ENCODE measurements around the gene TP53INP2.

The TP53INP2 gene

DNA sequence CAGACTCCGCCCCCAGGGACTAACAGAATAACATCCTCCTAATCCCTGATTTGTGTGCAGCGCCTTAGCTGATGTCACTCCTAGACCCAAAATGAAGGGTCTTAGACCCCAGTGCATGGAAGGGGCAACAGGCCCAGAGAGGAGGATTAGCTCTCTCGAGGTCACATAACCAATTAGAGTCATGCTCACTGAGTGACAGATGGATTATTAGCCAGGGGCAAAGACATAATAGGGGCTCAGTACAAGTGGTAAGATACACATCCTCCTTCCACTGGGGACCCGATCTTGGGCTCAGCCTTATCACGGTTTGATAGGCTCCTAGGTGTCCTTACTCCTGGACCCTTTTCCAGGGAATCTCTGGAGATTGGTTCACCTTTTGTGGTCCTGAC is 858 bp downstream of the TP53INP2 start:
- Histone ChIP-seq H3K9me2 (replicated peaks; ENCODE audit: control insufficient read depth, low read length) (no peaks in the 10 kb centered on the region), H3K4me2 (ENCODE audit: low read length) (peak overlapping the region; percentile 97), H3K4me3 (ENCODE audit: low read length) (peak overlapping the region; percentile 85), H3K9me3 (ENCODE audit: control insufficient read depth, insufficient read depth, low read length) (no peaks in the 10 kb centered on the region), H3F3A (ENCODE audit: control insufficient read depth, insufficient read depth) (peaks cover 14% of the 10 kb centered on the region), H3K79me2 (ENCODE audit: control insufficient read depth, low read length) (no peaks in the 10 kb centered on the region), H3K4me1 (ENCODE audit: control insufficient read depth, low read length) (peaks cover 28% of the 10 kb centered on the region), H3K27ac (ENCODE audit: low read depth, low read length) (peak overlapping the region; percentile 7; the same call in 1 of the 2 replicates), H3K27me3 (ENCODE audit: control insufficient read depth, low read length) (peaks cover 10% of the 10 kb centered on the region), H3K36me3 (ENCODE audit: control insufficient read depth, low read length) (no peaks in the 10 kb centered on the region), H4K20me1 (ENCODE audit: control insufficient read depth, insufficient read depth, low read depth, low read length) (no peaks in the 10 kb centered on the region)
- TF ChIP-seq CTCF (IDR thresholded peaks at IDR 0.05; ENCODE audit: low read depth, low read length, poor library complexity, severe bottlenecking) (no peak), EZH2phosphoT487 (IDR thresholded peaks at IDR 0.05; ENCODE audit: borderline replicate concordance, low read length) (no peak)

DNA sequence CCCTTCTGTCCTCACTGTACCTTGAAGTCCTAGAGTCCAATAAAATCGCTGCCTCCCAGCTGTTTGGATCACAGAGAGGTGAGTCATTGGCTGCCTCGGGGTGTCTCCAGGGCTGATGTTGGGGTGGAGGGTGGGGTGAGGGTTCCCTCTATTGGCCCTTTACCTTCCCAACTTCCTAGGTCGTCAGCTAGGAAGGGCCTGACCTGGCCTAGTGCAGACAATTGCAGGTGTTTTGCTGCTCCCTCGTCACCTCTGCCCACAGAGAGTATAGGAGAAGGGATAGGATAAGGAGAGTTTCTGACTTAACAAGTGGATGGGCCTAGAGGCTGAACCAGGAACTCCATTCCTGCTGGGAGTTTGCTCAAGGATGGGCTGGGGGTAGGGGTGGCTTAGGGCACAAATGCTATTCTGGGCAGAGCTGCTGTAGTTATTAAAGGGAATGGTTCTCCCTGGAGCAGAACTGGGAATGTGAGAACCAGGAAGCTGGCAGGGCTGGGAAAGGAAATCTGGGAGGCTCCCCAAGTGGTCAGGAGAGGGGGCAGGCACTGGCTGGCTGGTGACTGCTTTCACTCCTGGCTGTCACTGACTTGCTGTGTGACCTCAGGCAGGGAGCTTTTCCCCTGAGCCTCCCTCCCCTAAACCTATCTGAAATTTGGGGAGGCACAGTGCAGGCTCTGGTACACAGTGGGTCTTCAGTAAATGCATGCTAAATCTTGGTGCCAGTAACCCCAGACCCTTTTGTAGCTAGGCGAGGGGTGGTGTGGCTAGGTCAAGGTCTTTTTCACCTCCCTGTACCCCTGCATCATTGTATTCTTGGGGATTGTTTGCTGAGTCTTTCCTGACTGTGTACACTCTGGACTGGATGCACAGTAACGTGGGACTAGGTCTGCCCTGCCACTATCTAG is 1.5 kb downstream of the TP53INP2 start:
- Histone ChIP-seq H3K79me2 (ENCODE audit: control insufficient read depth, low read length) (no peaks in the 10 kb centered on the region), H3K36me3 (ENCODE audit: control insufficient read depth, low read length) (no peaks in the 10 kb centered on the region), H3K9me3 (ENCODE audit: control insufficient read depth, insufficient read depth, low read length) (no peaks in the 10 kb centered on the region), H3K9me2 (replicated peaks; ENCODE audit: control insufficient read depth, low read length) (no peaks in the 10 kb centered on the region), H3K4me1 (ENCODE audit: control insufficient read depth, low read length) (peaks cover 35% of the 10 kb centered on the region), H4K20me1 (ENCODE audit: control insufficient read depth, insufficient read depth, low read depth, low read length) (no peaks in the 10 kb centered on the region), H3F3A (ENCODE audit: control insufficient read depth, insufficient read depth) (peaks cover 14% of the 10 kb centered on the region), H3K27me3 (ENCODE audit: control insufficient read depth, low read length) (peaks cover 12% of the 10 kb centered on the region), H3K4me2 (ENCODE audit: low read length) (peak overlapping the region; percentile 97), H3K27ac (ENCODE audit: low read depth, low read length) (peak overlapping the region; percentile 7; the same call in 1 of the 2 replicates), H3K4me3 (ENCODE audit: low read length) (peak overlapping the region; percentile 85; the same call in 1 of the 2 replicates)
- peak; percentile 20 for TF ChIP-seq CTCF (IDR thresholded peaks at IDR 0.05; ENCODE audit: low read depth, low read length, poor library complexity, severe bottlenecking)
- no peak for TF ChIP-seq EZH2phosphoT487 (IDR thresholded peaks at IDR 0.05; ENCODE audit: borderline replicate concordance, low read length)

- H3K27ac ChIP-seq (ENCODE audit: low read depth, low read length) = no peak overlapping the region
Observed at GRCh38 chr20:34706302-34706875, 2.2 kb downstream of the TP53INP2 start.

More at GRCh38 chr20:34706302-34706875, 2.2 kb downstream of the TP53INP2 start:
- Histone ChIP-seq H3K4me2 (ENCODE audit: low read length) (no peak overlapping the region), H3K9me2 (replicated peaks; ENCODE audit: control insufficient read depth, low read length) (no peaks in the 10 kb centered on the region), H3F3A (ENCODE audit: control insufficient read depth, insufficient read depth) (peaks cover 14% of the 10 kb centered on the region), H3K27me3 (ENCODE audit: control insufficient read depth, low read length) (peaks cover 12% of the 10 kb centered on the region), H3K9me3 (ENCODE audit: control insufficient read depth, insufficient read depth, low read length) (no peaks in the 10 kb centered on the region), H3K4me1 (ENCODE audit: control insufficient read depth, low read length) (peaks cover 36% of the 10 kb centered on the region), H3K79me2 (ENCODE audit: control insufficient read depth, low read length) (no peaks in the 10 kb centered on the region), H3K4me3 (ENCODE audit: low read length) (no peak overlapping the region), H4K20me1 (ENCODE audit: control insufficient read depth, insufficient read depth, low read depth, low read length) (no peaks in the 10 kb centered on the region), H3K36me3 (ENCODE audit: control insufficient read depth, low read length) (no peaks in the 10 kb centered on the region)
- no peak for TF ChIP-seq EZH2phosphoT487 (IDR thresholded peaks at IDR 0.05; ENCODE audit: borderline replicate concordance, low read length)
- no peak for TF ChIP-seq CTCF (IDR thresholded peaks at IDR 0.05; ENCODE audit: low read depth, low read length, poor library complexity, severe bottlenecking)
